Adrenal gland (tissue), 12 donors: Measurements from ENCODE around the gene FBXW12. TPM values are rescaled to one million over a fixed set of nuclear protein-coding genes. Genes with fewer than 3 reads are reported as not detected.

ENCODE experiments used
- DNase-seq, 7 donors: peaks; one replicate each; pipeline ENCODE4 v3.0.0-alpha.2; 2019 to 2020
- H3K27ac ChIP-seq, 5 donors: fragments of 200-600 bp; sonication (generic) in 4 of 5; 1 replicate in 3 of 5; 2 replicates in 2 of 5; pipeline versions ENCODE4 v1.5.1 to v1.8.0; 2016 to 2020; ENCODE audit warnings: mild to moderate bottlenecking in 1 of 5
- H3K27me3 ChIP-seq: fragments of 200-600 bp; 2 replicates; pipeline ENCODE4 v1.8.0; 2021
- H3K36me3 ChIP-seq, 2 donors: fragments of 200-600 bp; replicated peaks in 1 of 2; 1 replicate in 1 of 2; 2 replicates in 1 of 2; pipeline versions ENCODE4 v1.5.1 to v1.8.0; 2018 to 2022
- H3K4me1 ChIP-seq, 2 donors: fragments of 200-600 bp; replicated peaks in 1 of 2; 1 replicate in 1 of 2; 2 replicates in 1 of 2; pipeline versions ENCODE4 v1.5.1 to v1.8.0; 2018 to 2021
- H3K4me3 ChIP-seq, 4 donors: fragments of 200-600 bp; sonication (generic) in 3 of 4; one replicate each; pipeline ENCODE4 v1.5.1; 2016 to 2018
- H3K9me3 ChIP-seq, 3 donors: fragments of 200-600 bp; sonication (generic) in 1 of 3; replicated peaks in 1 of 3; 1 replicate in 2 of 3; 2 replicates in 1 of 3; pipeline versions ENCODE4 v1.5.1 to v1.8.0; 2016 to 2021
- CTCF ChIP-seq, 6 experiments: fragments of 450-650 bp in 4 of 6; fragments of 200-600 bp in 2 of 6; sonication (generic) in 1 of 6; IDR thresholded peaks; 1 replicate in 5 of 6; 2 replicates in 1 of 6; pipeline versions ENCODE4 v1.5.1 to v1.8.0; 2016 to 2021; ENCODE audit warnings: antibody characterized with exemption in 6 of 6, mild to moderate bottlenecking in 2 of 6, moderate library complexity in 1 of 6
- POLR2A ChIP-seq, 2 donors: fragments of 450-650 bp; IDR thresholded peaks; one replicate each; pipeline ENCODE4 v1.6.1; 2017; ENCODE audit warnings: antibody characterized with exemption in 2 of 2, mild to moderate bottlenecking in 2 of 2, moderate library complexity in 1 of 2
- WGBS, 4 donors: extraction: QIAGEN DNeasy Blood & Tissue Kit in 2 of 4; methylation state at CpG; one replicate each; pipeline versions ENCODE4 v1.1.5 to v1.1.7; 2013 to 2017; 5-methylcytosine and 5-hydroxymethylcytosine counted together
- intact Hi-C, 2 donors: fragments of 100-400 bp; cut with DNase I; formaldehyde crosslinking; loops; one replicate each; pipeline versions ENCODE4 v1.14.1 to v1.15.0; 2022 to 2023
- polyA plus RNA-seq, 3 donors: library from polyadenylated mRNA; stranded (reverse); fragments of 200-250 nt in 2 of 3; fragments of 350-450 nt in 1 of 3; fragmentation: Illumina TruSeq in 1 of 3; extraction: RNeasy Lipid Tissue Mini Kit (QIAGEN cat#74804) in 1 of 3; gene quantifications; one replicate each; pipeline ENCODE4 v1.2.3, GENCODE V29; 2013 to 2014
- total RNA-seq, 9 donors: library from RNA; depleted of rRNA in 4 of 9; stranded (reverse); fragments of >200 nt in 4 of 9; fragments of 120-200 nt in 1 of 9; fragmentation: NEBNext Ultra II Directional in 1 of 9; extraction: Animal tissue kit (Norgen Biotek cat#: 25700) in 1 of 9; gene quantifications; one replicate each; pipeline versions ENCODE4 v1.1.0 to v1.2.4, GENCODE V29; 2013 to 2023
- donor health status: healthy with polysubstance abuse.
- donor health status: Bipolar disorder and iron deficiency.
- donor health status: DM: yes; HTN: yes; CAD: no.
- donor health status: DM: no; HTN: no; CAD: no.
- donor health status: DM: no; HTN: no; CAD: no.
- donor health status: DM: yes; HTN: yes; CAD: no.

FBXW12 gene
- total and polyA plus RNA-seq, 12 donors = 0.07 to 0.24 (median 0.11) TPM; not detected in 9

- intact Hi-C loops = no loop called here
- no peak for DNase-seq
- no peak overlapping the region for H3K4me3 ChIP-seq
- H3K4me1 ChIP-seq = no peaks in the 10 kb centered on the region
- peaks cover 0 to 20% of the 10 kb centered on the region in 2 donors for H3K36me3 ChIP-seq
- 83 to 92% (median 91%) methylated on average over 16 to 17 of the region's 17 CpGs for WGBS, 4 donors
- no peaks in the 10 kb centered on the region for H3K27me3 ChIP-seq
- H3K9me3 ChIP-seq = no peaks in the 10 kb centered on the region
- no peak overlapping the region for H3K27ac ChIP-seq
- TF ChIP-seq CTCF (IDR thresholded peaks at IDR 0.05) (no peak), POLR2A (IDR thresholded peaks at IDR 0.05) (no peak)
Observed at GRCh38 chr3:48419597-48419996, 47.6 kb downstream of the FBXW12 start.

GRCh38 chr3:48420561-48420960 lies 48.5 kb downstream of the FBXW12 start:
- no peaks in the 10 kb centered on the region for H3K27me3 ChIP-seq
- peaks cover 0 to 10% of the 10 kb centered on the region in 2 donors for H3K36me3 ChIP-seq
- no peak overlapping the region for H3K27ac ChIP-seq
- no peaks in the 10 kb centered on the region for H3K4me1 ChIP-seq
- no peak for DNase-seq
- H3K9me3 ChIP-seq = no peaks in the 10 kb centered on the region
- intact Hi-C loops = no loop called here
- 88 to 94% (median 90%) methylated on average over 10 to 14 of the region's 14 CpGs for WGBS, 4 donors
- H3K4me3 ChIP-seq = no peak overlapping the region
- no peak for TF ChIP-seq CTCF (IDR thresholded peaks at IDR 0.05)
- no peak for TF ChIP-seq POLR2A (IDR thresholded peaks at IDR 0.05)

- intact Hi-C loops = no loop called here
- H3K9me3 ChIP-seq = no peaks in the 10 kb centered on the region
- no peak overlapping the region for H3K4me3 ChIP-seq
- no peak for TF ChIP-seq POLR2A (IDR thresholded peaks at IDR 0.05)
- TF ChIP-seq CTCF (IDR thresholded peaks at IDR 0.05) = no peak
- no peak overlapping the region for H3K27ac ChIP-seq
- H3K4me1 ChIP-seq = peaks cover 0 to 6% of the 10 kb centered on the region in 2 donors
- no peaks in the 10 kb centered on the region for H3K27me3 ChIP-seq
- H3K36me3 ChIP-seq = peaks cover 0 to 6% of the 10 kb centered on the region in 2 donors
- WGBS, 4 donors = 83 to 98% (median 88%) methylated on average over 2 to 3 of the region's 3 CpGs
- no peak for DNase-seq
Observed at GRCh38 chr3:48422272-48422671, 50.3 kb downstream of the FBXW12 start.

- Histone ChIP-seq H3K27me3 (no peaks in the 10 kb centered on the region), H3K9me3 (no peaks in the 10 kb centered on the region), H3K4me1 (peaks cover 0 to 6% of the 10 kb centered on the region in 2 donors), H3K36me3 (peaks cover 0 to 6% of the 10 kb centered on the region in 2 donors), H3K4me3 (no peak overlapping the region), H3K27ac (no peak overlapping the region)
- WGBS, 4 donors = 90 to 93% (median 91%) methylated on average over 4 to 8 of the region's 8 CpGs
- TF ChIP-seq POLR2A (IDR thresholded peaks at IDR 0.05) (no peak), CTCF (IDR thresholded peaks at IDR 0.05) (no peak)
- intact Hi-C loops = no loop called here
- no peak for DNase-seq
Observed at GRCh38 chr3:48422681-48423080, 50.7 kb downstream of the FBXW12 start.
